Chondrocyte (in vitro differentiated cells): Measurements from ENCODE around the gene WIPI1. TPM values are rescaled to one million over a fixed set of nuclear protein-coding genes. Genes with fewer than 3 reads are reported as not detected.

Source experiments
- DNase-seq: peaks from one replicate; pipeline ENCODE4 v3.0.0; 2021; ENCODE audit warnings: mixed read lengths, low spot score
- H3K27ac Mint-ChIP-seq: one replicate; pipeline ENCODE4 v1.8.0; 2021; ENCODE audit warnings: mild to moderate bottlenecking, moderate library complexity, mixed read lengths; ENCODE audit not compliant: unreplicated experiment
- H3K27me3 Mint-ChIP-seq: 2 replicates; pipeline ENCODE4 v1.8.0; 2021; ENCODE audit warnings: low read depth, mixed read lengths
- H3K36me3 Mint-ChIP-seq: 2 replicates; pipeline ENCODE4 v1.8.0; 2021; ENCODE audit warnings: low read depth, mixed read lengths
- H3K4me1 Mint-ChIP-seq: 2 replicates; pipeline ENCODE4 v1.8.0; 2021; ENCODE audit warnings: low read depth, mild to moderate bottlenecking, mixed read lengths
- H3K4me3 Mint-ChIP-seq: one replicate; pipeline ENCODE4 v1.8.0; 2021; ENCODE audit warnings: mild to moderate bottlenecking, moderate library complexity, mixed read lengths; ENCODE audit not compliant: unreplicated experiment
- H3K9me3 Mint-ChIP-seq: 2 replicates; pipeline ENCODE4 v1.8.0; 2021; ENCODE audit warnings: low read depth, mixed read lengths
- CTCF ChIP-seq: fragments of 200-600 bp; sonication (generic); IDR thresholded peaks from 2 replicates; pipeline ENCODE4 v1.5.0; 2021; ENCODE audit warnings: antibody characterized with exemption, mild to moderate bottlenecking, moderate library complexity
- total RNA-seq: library from RNA; stranded (reverse); gene quantifications from 3 replicates; pipeline ENCODE4 v1.2.1, GENCODE V29; 2021

Gene WIPI1
- total RNA-seq, 1 donor from 2014 or later = 119 TPM

- H3K9me3 Mint-ChIP-seq = peaks cover 3% of the 10 kb centered on the region
- no peak overlapping the region for H3K27ac Mint-ChIP-seq
- no peaks in the 10 kb centered on the region for H3K27me3 Mint-ChIP-seq
- TF ChIP-seq CTCF = no peak
- no peak overlapping the region for H3K4me3 Mint-ChIP-seq
- peaks cover 13% of the 10 kb centered on the region for H3K4me1 Mint-ChIP-seq
- peaks cover 2% of the 10 kb centered on the region for H3K36me3 Mint-ChIP-seq
- no peak for DNase-seq
Observed at GRCh38 chr17:68397108-68397536, 60.2 kb downstream of the WIPI1 start.

- H3K4me1 Mint-ChIP-seq = peaks cover 13% of the 10 kb centered on the region
- no peak for TF ChIP-seq CTCF
- no peak overlapping the region for H3K4me3 Mint-ChIP-seq
- peaks cover 3% of the 10 kb centered on the region for H3K9me3 Mint-ChIP-seq
- H3K36me3 Mint-ChIP-seq = peaks cover 2% of the 10 kb centered on the region
- no peak overlapping the region for H3K27ac Mint-ChIP-seq
- H3K27me3 Mint-ChIP-seq = no peaks in the 10 kb centered on the region
- no peak for DNase-seq
Observed at GRCh38 chr17:68396226-68397107, 60.8 kb downstream of the WIPI1 start.

GRCh38 chr17:68394608-68395331, 62.5 kb downstream of the WIPI1 start:
- Mint-ChIP-seq H3K27me3 (no peaks in the 10 kb centered on the region), H3K4me1 (peaks cover 8% of the 10 kb centered on the region), H3K9me3 (peaks cover 3% of the 10 kb centered on the region), H3K4me3 (no peak overlapping the region), H3K27ac (no peak overlapping the region), H3K36me3 (peaks cover 2% of the 10 kb centered on the region)
- DNase-seq = no peak
- no peak for TF ChIP-seq CTCF

- peaks cover 1% of the 10 kb centered on the region for H3K27me3 Mint-ChIP-seq
- DNase-seq = no peak
- no peak overlapping the region for H3K27ac Mint-ChIP-seq
- no peak for TF ChIP-seq CTCF
- no peak overlapping the region for H3K4me3 Mint-ChIP-seq
- peaks cover 4% of the 10 kb centered on the region for H3K4me1 Mint-ChIP-seq
- peaks cover 2% of the 10 kb centered on the region for H3K36me3 Mint-ChIP-seq
- H3K9me3 Mint-ChIP-seq = peaks cover 3% of the 10 kb centered on the region
Observed at GRCh38 chr17:68391561-68392268, 65.6 kb downstream of the WIPI1 start.
